ENCODE measurements around the gene TERT. TPM values are rescaled to one million over a fixed set of nuclear protein-coding genes. Genes with fewer than 3 reads are reported as not detected.

TERT gene
- total RNA-seq, 4 donors from 2014 or later = not detected

GRCh38 chr5:1265461-1266455, 29.1 kb downstream of the TERT start:
- in situ Hi-C loops (cut with MboI; ENCODE audit: low pct_ligation_motif_present in 1 of 4, low pct_unique_long_range_greater_than_20kb in 1 of 4, low sequenced_read_pairs in 3 of 4) (no loop called here), intact Hi-C loops (cut with DNase I; ENCODE audit: low total_unique reads) (no loop called here)
- TF ChIP-seq, protein P1, sequence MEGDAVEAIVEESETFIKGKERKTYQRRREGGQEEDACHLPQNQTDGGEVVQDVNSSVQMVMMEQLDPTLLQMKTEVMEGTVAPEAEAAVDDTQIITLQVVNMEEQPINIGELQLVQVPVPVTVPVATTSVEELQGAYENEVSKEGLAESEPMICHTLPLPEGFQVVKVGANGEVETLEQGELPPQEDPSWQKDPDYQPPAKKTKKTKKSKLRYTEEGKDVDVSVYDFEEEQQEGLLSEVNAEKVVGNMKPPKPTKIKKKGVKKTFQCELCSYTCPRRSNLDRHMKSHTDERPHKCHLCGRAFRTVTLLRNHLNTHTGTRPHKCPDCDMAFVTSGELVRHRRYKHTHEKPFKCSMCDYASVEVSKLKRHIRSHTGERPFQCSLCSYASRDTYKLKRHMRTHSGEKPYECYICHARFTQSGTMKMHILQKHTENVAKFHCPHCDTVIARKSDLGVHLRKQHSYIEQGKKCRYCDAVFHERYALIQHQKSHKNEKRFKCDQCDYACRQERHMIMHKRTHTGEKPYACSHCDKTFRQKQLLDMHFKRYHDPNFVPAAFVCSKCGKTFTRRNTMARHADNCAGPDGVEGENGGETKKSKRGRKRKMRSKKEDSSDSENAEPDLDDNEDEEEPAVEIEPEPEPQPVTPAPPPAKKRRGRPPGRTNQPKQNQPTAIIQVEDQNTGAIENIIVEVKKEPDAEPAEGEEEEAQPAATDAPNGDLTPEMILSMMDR (IDR thresholded peaks at IDR 0.05) = no peak
- H3K36me3 ChIP-seq = no peaks in the 10 kb centered on the region
- no peaks in the 10 kb centered on the region for H3K4me1 ChIP-seq
- no peaks in the 10 kb centered on the region for H3K9me3 ChIP-seq
- no peak overlapping the region for H3K27ac ChIP-seq
- no peaks in the 10 kb centered on the region for H3K27me3 ChIP-seq
- no peak for DNase-seq
- no peak overlapping the region for H3K4me3 ChIP-seq
- 80 to 92% methylated on average over 3 to 39 of the region's 40 CpGs for WGBS, 2 donors (ENCODE audit: low coverage in 1 of 2)

GRCh38 chr5:1265026-1265425, 29.8 kb downstream of the TERT start:
- H3K9me3 ChIP-seq = no peaks in the 10 kb centered on the region
- no peaks in the 10 kb centered on the region for H3K27me3 ChIP-seq
- H3K27ac ChIP-seq = no peak overlapping the region
- H3K4me3 ChIP-seq = no peak overlapping the region
- H3K36me3 ChIP-seq = no peaks in the 10 kb centered on the region
- H3K4me1 ChIP-seq = no peaks in the 10 kb centered on the region
- in situ Hi-C loops (cut with MboI; ENCODE audit: low pct_ligation_motif_present in 1 of 4, low pct_unique_long_range_greater_than_20kb in 1 of 4, low sequenced_read_pairs in 3 of 4) (no loop called here), intact Hi-C loops (cut with DNase I; ENCODE audit: low total_unique reads) (no loop called here)
- no peak for DNase-seq
- 82 to 84% methylated on average over 3 to 15 of the region's 15 CpGs for WGBS, 2 donors (ENCODE audit: low coverage in 1 of 2)
- no peak for TF ChIP-seq EP300 (IDR thresholded peaks at IDR 0.05; ENCODE audit: low read depth)
- no peak for TF ChIP-seq POLR2A (IDR thresholded peaks at IDR 0.05)
- TF ChIP-seq, protein P1 (IDR thresholded peaks at IDR 0.05) = no peak

DNA sequence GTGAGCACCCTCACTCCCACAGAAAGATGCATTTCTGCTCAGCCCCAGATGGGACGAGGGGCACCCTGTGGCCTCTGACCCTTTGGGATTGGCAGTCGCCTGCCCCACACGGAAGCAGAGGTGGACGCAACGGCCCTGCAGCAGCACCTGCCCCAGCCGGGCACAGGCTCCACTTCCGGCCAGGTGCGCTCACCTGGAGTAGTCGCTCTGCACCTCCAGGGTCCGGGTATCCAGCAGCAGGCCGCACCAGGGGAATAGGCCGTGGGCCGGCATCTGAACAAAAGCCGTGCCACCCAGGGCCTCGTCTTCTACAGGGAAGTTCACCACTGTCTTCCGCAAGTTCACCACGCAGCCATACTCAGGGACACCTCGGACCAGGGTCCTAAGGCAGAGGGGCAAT, 30.7 kb downstream of the TERT start:
- Histone ChIP-seq H3K4me1 (no peaks in the 10 kb centered on the region), H3K4me3 (no peak overlapping the region), H3K9me3 (no peaks in the 10 kb centered on the region), H3K27ac (no peak overlapping the region), H3K36me3 (no peaks in the 10 kb centered on the region), H3K27me3 (no peaks in the 10 kb centered on the region)
- WGBS, 2 donors (ENCODE audit: low coverage in 1 of 2) = 91 to 96% methylated on average over 7 to 15 of the region's 18 CpGs
- TF ChIP-seq, protein P1 (IDR thresholded peaks at IDR 0.05) = no peak
- intact Hi-C loops (cut with DNase I; ENCODE audit: low total_unique reads) = no loop called here
- in situ Hi-C loops (cut with MboI; ENCODE audit: low pct_ligation_motif_present in 1 of 4, low pct_unique_long_range_greater_than_20kb in 1 of 4, low sequenced_read_pairs in 3 of 4) = no loop called here
- no peak for DNase-seq

GRCh38 chr5:1262381-1262780, 32.5 kb downstream of the TERT start:
- H3K27me3 ChIP-seq = no peaks in the 10 kb centered on the region
- no peaks in the 10 kb centered on the region for H3K9me3 ChIP-seq
- no peak overlapping the region for H3K27ac ChIP-seq
- in situ Hi-C loops (cut with MboI; ENCODE audit: low pct_ligation_motif_present in 1 of 4, low pct_unique_long_range_greater_than_20kb in 1 of 4, low sequenced_read_pairs in 3 of 4) (no loop called here), intact Hi-C loops (cut with DNase I; ENCODE audit: low total_unique reads) (no loop called here)
- no peaks in the 10 kb centered on the region for H3K36me3 ChIP-seq
- 100% methylated on average over 1 of the region's 1 CpG; no CpG with 5 or more reads in 1 of the 2 donors for WGBS, 2 donors (ENCODE audit: low coverage in 1 of 2)
- no peaks in the 10 kb centered on the region for H3K4me1 ChIP-seq
- TF ChIP-seq POLR2AphosphoS5 (IDR thresholded peaks at IDR 0.05) (no peak), POLR2A (IDR thresholded peaks at IDR 0.05) (no peak)
- TF ChIP-seq, protein P1 (IDR thresholded peaks at IDR 0.05) = no peak
- no peak overlapping the region for H3K4me3 ChIP-seq
- DNase-seq = no peak
